NOMO-1 treated with dmso at 0.1 percent for 144 hours (cell line): Measurements from ENCODE around the gene EFL1.

Source experiments
- DNase-seq: peaks from one replicate; lab custom pipeline; 2025; ENCODE audit not compliant: unreplicated experiment; lab: John Stamatoyannopoulos, UW

Gene EFL1

GRCh38 chr15:82165948-82166376 lies 96.6 kb downstream of the EFL1 start:
- DNase-seq: no peak

- DNase-seq: no peak
Observed at GRCh38 chr15:82159922-82160321, 102.6 kb downstream of the EFL1 start.

- DNase-seq: no peak
Observed at GRCh38 chr15:82158811-82159210, 103.7 kb downstream of the EFL1 start.

- DNase-seq: no peak
Observed at GRCh38 chr15:82150645-82151044, 111.9 kb downstream of the EFL1 start.

GRCh38 chr15:82146990-82147461 lies 115.5 kb downstream of the EFL1 start:
- no peak for DNase-seq

GRCh38 chr15:82146576-82146975 lies 116.0 kb downstream of the EFL1 start:
- DNase-seq: no peak

GRCh38 chr15:82143390-82144385 lies 118.8 kb downstream of the EFL1 start:
- no peak for DNase-seq

GRCh38 chr15:82140886-82141285 lies 121.6 kb downstream of the EFL1 start:
- no peak for DNase-seq

- no peak for DNase-seq
Observed at GRCh38 chr15:82139823-82140268, 122.7 kb downstream of the EFL1 start.

- DNase-seq: no peak
Observed at GRCh38 chr15:82138306-82138705, 124.2 kb downstream of the EFL1 start.

- no peak for DNase-seq
Observed at GRCh38 chr15:82137261-82137660, 125.3 kb downstream of the EFL1 start.

GRCh38 chr15:82136120-82136519 lies 126.4 kb downstream of the EFL1 start:
- no peak for DNase-seq

GRCh38 chr15:82135638-82136037 lies 126.9 kb downstream of the EFL1 start:
- DNase-seq: no peak

- no peak for DNase-seq
Observed at GRCh38 chr15:82134461-82134860, 128.1 kb downstream of the EFL1 start.

- DNase-seq: no peak
Observed at GRCh38 chr15:82133251-82133650, 129.3 kb downstream of the EFL1 start.

- DNase-seq: no peak
Observed at GRCh38 chr15:82132742-82133141, 129.8 kb downstream of the EFL1 start.

GRCh38 chr15:82132096-82132495 lies 130.4 kb downstream of the EFL1 start:
- DNase-seq: no peak

- DNase-seq: no peak
Observed at GRCh38 chr15:82130248-82130647, 132.3 kb downstream of the EFL1 start.

GRCh38 chr15:82129761-82130160 lies 132.8 kb downstream of the EFL1 start:
- DNase-seq: no peak

- no peak for DNase-seq
Observed at GRCh38 chr15:82129149-82129692, 133.3 kb downstream of the EFL1 start.

GRCh38 chr15:82128401-82129148 lies 134.0 kb downstream of the EFL1 start:
- DNase-seq: peak; percentile 4
